ENCODE measurements around the gene ZBTB39.
"Not testable (repeated sequence)": the region's sequence is repeated elsewhere in the genome, so short reads cannot be mapped to it uniquely, and the experiment has no call there.

The ZBTB39 gene

GRCh38 chr12:57018906-57019305 is 12.6 kb upstream of the ZBTB39 start:
- DNase-seq (ENCODE audit: extremely low read depth, low read depth): no peak
- H3K4me3 ChIP-seq (replicated peaks; ENCODE audit: low read depth, low read length): no peak overlapping the region
- TF ChIP-seq, protein P1, sequence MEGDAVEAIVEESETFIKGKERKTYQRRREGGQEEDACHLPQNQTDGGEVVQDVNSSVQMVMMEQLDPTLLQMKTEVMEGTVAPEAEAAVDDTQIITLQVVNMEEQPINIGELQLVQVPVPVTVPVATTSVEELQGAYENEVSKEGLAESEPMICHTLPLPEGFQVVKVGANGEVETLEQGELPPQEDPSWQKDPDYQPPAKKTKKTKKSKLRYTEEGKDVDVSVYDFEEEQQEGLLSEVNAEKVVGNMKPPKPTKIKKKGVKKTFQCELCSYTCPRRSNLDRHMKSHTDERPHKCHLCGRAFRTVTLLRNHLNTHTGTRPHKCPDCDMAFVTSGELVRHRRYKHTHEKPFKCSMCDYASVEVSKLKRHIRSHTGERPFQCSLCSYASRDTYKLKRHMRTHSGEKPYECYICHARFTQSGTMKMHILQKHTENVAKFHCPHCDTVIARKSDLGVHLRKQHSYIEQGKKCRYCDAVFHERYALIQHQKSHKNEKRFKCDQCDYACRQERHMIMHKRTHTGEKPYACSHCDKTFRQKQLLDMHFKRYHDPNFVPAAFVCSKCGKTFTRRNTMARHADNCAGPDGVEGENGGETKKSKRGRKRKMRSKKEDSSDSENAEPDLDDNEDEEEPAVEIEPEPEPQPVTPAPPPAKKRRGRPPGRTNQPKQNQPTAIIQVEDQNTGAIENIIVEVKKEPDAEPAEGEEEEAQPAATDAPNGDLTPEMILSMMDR (IDR thresholded peaks at IDR 0.05; ENCODE audit: low read depth, low read length, missing control alignments): no peak

- not testable (repeated sequence) for DNase-seq (ENCODE audit: extremely low read depth, low read depth); H3K4me3 ChIP-seq (replicated peaks; ENCODE audit: low read depth, low read length)
Observed at GRCh38 chr12:57018353-57018752, 12.0 kb upstream of the ZBTB39 start.

DNA sequence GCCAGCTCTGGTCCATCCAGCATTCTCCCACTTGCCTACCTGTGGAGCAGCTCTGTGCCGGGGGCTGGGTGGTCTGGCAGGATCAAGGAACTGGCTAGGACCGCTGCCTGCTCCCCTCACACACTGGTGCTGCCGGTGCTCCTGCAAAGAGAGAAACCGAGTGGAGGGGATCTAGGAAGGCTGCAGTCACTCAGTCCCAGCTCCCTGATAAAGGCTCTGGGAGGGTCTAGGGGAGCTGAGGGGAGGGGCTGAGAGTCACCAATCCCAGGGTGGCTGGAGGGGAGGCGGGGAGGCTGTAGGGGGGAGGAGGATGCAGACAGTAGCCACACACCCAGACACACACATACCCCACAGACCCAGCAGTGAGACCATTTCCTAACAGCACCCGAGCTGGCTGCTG is 10.0 kb upstream of the ZBTB39 start, which contains the start of gene TAC3:
TSS of gene TAC3 (minus strand) at position 182 of the 400 bp plus-strand sequence. CDS start 732 bp downstream, outside the sequence.
- DNase-seq (ENCODE audit: extremely low read depth, low read depth): no peak
- H3K4me3 ChIP-seq (replicated peaks; ENCODE audit: low read depth, low read length): no peak within 1 kb of the TSS
- TF ChIP-seq, protein P1 (IDR thresholded peaks at IDR 0.05; ENCODE audit: low read depth, low read length, missing control alignments): no peak

- no peak for DNase-seq (ENCODE audit: extremely low read depth, low read depth)
- TF ChIP-seq, protein P1 (IDR thresholded peaks at IDR 0.05; ENCODE audit: low read depth, low read length, missing control alignments): peak; percentile 20
- no peak overlapping the region for H3K4me3 ChIP-seq (replicated peaks; ENCODE audit: low read depth, low read length)
Observed at GRCh38 chr12:57012600-57013465, 6.5 kb upstream of the ZBTB39 start.

- TF ChIP-seq, protein P1 (IDR thresholded peaks at IDR 0.05; ENCODE audit: low read depth, low read length, missing control alignments): no peak
- DNase-seq (ENCODE audit: extremely low read depth, low read depth): no peak
- H3K4me3 ChIP-seq (replicated peaks; ENCODE audit: low read depth, low read length): no peak overlapping the region
Observed at GRCh38 chr12:57011438-57012424, 5.4 kb upstream of the ZBTB39 start.

GRCh38 chr12:57010627-57011247 is 4.4 kb upstream of the ZBTB39 start:
- TF ChIP-seq, protein P1 (IDR thresholded peaks at IDR 0.05; ENCODE audit: low read depth, low read length, missing control alignments): no peak
- no peak overlapping the region for H3K4me3 ChIP-seq (replicated peaks; ENCODE audit: low read depth, low read length)

More at GRCh38 chr12:57010627-57011247, 4.4 kb upstream of the ZBTB39 start:
- DNase-seq (ENCODE audit: extremely low read depth, low read depth): no peak

All from HFF-Myc (cell line).